Common myeloid progenitor, CD34-positive (primary cell): ENCODE measurements around the gene TPM3.

ENCODE experiments used
- CTCF ChIA-PET: fragments of 350-600 bp; sonication (Branson Sonifier 250); formaldehyde crosslinking; loops from one replicate; lab custom pipeline; 2021; ENCODE audit warnings: antibody characterized with exemption; lab: Charles Lee
- POLR2A ChIA-PET: fragments of 350-600 bp; sonication (Branson Sonifier 250); formaldehyde crosslinking; loops from one replicate; lab custom pipeline; 2021; ENCODE audit warnings: antibody characterized with exemption; lab: Charles Lee
- DNase-seq, 3 donors: peaks; one replicate each; pipeline versions ENCODE4 v3.0.0 to v3.0.0-alpha.2; 2013
- H3K27ac ChIP-seq, 2 experiments: 1 replicate in 1 of 2; 2 replicates in 1 of 2; pipeline ENCODE4 v1.7.0; 2013; ENCODE audit warnings: inconsistent platforms in 2 of 2, low read length in 2 of 2, mild to moderate bottlenecking in 2 of 2, low read depth in 1 of 2, moderate library complexity in 1 of 2; ENCODE audit not compliant: severe bottlenecking in 2 of 2, insufficient read depth in 1 of 2, poor library complexity in 1 of 2
- H3K27me3 ChIP-seq, 5 experiments: replicated peaks in 2 of 5; 1 replicate in 3 of 5; 2 replicates in 2 of 5; pipeline versions ENCODE4 v1.6.1 to v1.7.0; 2013; ENCODE audit warnings: low read length in 4 of 5, mild to moderate bottlenecking in 2 of 5, moderate library complexity in 2 of 5, inconsistent platforms in 1 of 5; ENCODE audit not compliant: insufficient read depth in 5 of 5, control insufficient read depth in 4 of 5
- H3K36me3 ChIP-seq, 4 experiments: 1 replicate in 2 of 4; 2 replicates in 2 of 4; pipeline versions ENCODE4 v1.6.1 to v1.7.0; 2013; ENCODE audit warnings: low read length in 3 of 4, control low read depth in 1 of 4, mild to moderate bottlenecking in 1 of 4; ENCODE audit not compliant: control insufficient read depth in 4 of 4, insufficient read depth in 4 of 4
- H3K4me1 ChIP-seq, 4 experiments: 1 replicate in 3 of 4; 2 replicates in 1 of 4; pipeline versions ENCODE4 v1.6.1 to v1.7.1; 2013; ENCODE audit warnings: low read length in 3 of 4, mild to moderate bottlenecking in 3 of 4, control low read depth in 1 of 4, inconsistent platforms in 1 of 4, moderate library complexity in 1 of 4; ENCODE audit not compliant: control insufficient read depth in 4 of 4, insufficient read depth in 4 of 4; ENCODE audit errors: control extremely low read depth in 1 of 4
- H3K4me3 ChIP-seq, 7 experiments: 1 replicate in 4 of 7; 2 replicates in 3 of 7; pipeline versions ENCODE4 v1.5.1 to v1.7.0; 2013; ENCODE audit warnings: mild to moderate bottlenecking in 7 of 7, low read length in 6 of 7, moderate library complexity in 6 of 7, inconsistent platforms in 2 of 7, low read depth in 2 of 7, control low read depth in 1 of 7; ENCODE audit not compliant: insufficient read depth in 4 of 7, control insufficient read depth in 1 of 7; ENCODE audit errors: extremely low read depth in 1 of 7
- H3K9me3 ChIP-seq, 5 experiments: 1 replicate in 4 of 5; 2 replicates in 1 of 5; pipeline versions ENCODE4 v1.6.1 to v1.7.1; 2013; ENCODE audit warnings: low read length in 4 of 5, mild to moderate bottlenecking in 2 of 5, inconsistent platforms in 1 of 5, low read depth in 1 of 5, moderate library complexity in 1 of 5; ENCODE audit not compliant: control insufficient read depth in 4 of 5, insufficient read depth in 2 of 5; ENCODE audit errors: control extremely low read depth in 1 of 5
- WGBS: methylation state at CpG from one replicate; pipeline ENCODE4 v1.1.5; 2013; ENCODE audit not compliant: insufficient coverage; 5-methylcytosine and 5-hydroxymethylcytosine counted together

TPM3 gene

GRCh38 chr1:154182344-154183045 lies 9.4 kb downstream of the TPM3 start:
- H3K36me3 ChIP-seq, result peaks cover 0 to 28% (median 5%) of the 10 kb centered on the region in 4 experiments
- ChIA-PET CTCF (interaction anchor here (1.0 to 2.9 kb wide), 4 partner anchors 13 to 36 kb away, joined by 3 to 9 read pairs (median 4); no protein-coding TSS in a partner anchor), POLR2A (interaction anchor here (0.6 to 1.6 kb wide), 9 partner anchors 9 to 314 kb away, joined by 3 to 8 read pairs (median 3); partner anchors contain the start of genes RAB13, RPS27, TPM3 and UBAP2L)
- 0% methylated on average over 24 of the region's 35 CpGs for WGBS
- H3K9me3 ChIP-seq, result no peaks in the 10 kb centered on the region
- DNase-seq, result peak; percentile 94 to 99 (median 98)
- peaks cover 39 to 63% (median 51%) of the 10 kb centered on the region in 4 experiments for H3K4me1 ChIP-seq
- peak overlapping the region; percentile 77 to 97 (median 89) for H3K4me3 ChIP-seq
- peak overlapping the region; percentile 82 to 91 for H3K27ac ChIP-seq
- H3K27me3 ChIP-seq, result no peaks in the 10 kb centered on the region

GRCh38 chr1:154181944-154182343 lies 10.0 kb downstream of the TPM3 start:
- ChIA-PET CTCF (interaction anchor here (1.0 to 2.9 kb wide), 3 partner anchors 18 to 37 kb away, joined by 3 to 9 read pairs (median 4); no protein-coding TSS in a partner anchor), POLR2A (interaction anchor here (0.6 to 1.6 kb wide), 7 partner anchors 8 to 196 kb away, joined by 3 to 8 read pairs (median 3); partner anchors contain the start of genes RAB13, RPS27, TPM3 and UBAP2L)
- no peak for DNase-seq
- Histone ChIP-seq H3K4me3 (peak overlapping the region; percentile 77 to 97 (median 89)), H3K27me3 (no peaks in the 10 kb centered on the region), H3K27ac (peak overlapping the region; percentile 82 to 91), H3K36me3 (peaks cover 0 to 33% (median 5%) of the 10 kb centered on the region in 4 experiments), H3K4me1 (peaks cover 45 to 68% (median 57%) of the 10 kb centered on the region in 4 experiments), H3K9me3 (no peaks in the 10 kb centered on the region)
- 0% methylated on average over 3 of the region's 6 CpGs for WGBS

GRCh38 chr1:154179946-154180687 lies 11.8 kb downstream of the TPM3 start:
- Histone ChIP-seq H3K27me3 (no peaks in the 10 kb centered on the region), H3K36me3 (peaks cover 0 to 48% (median 8%) of the 10 kb centered on the region in 4 experiments), H3K4me3 (peak overlapping the region in 6 of 7 experiments; percentile 34 to 97 (median 83)), H3K27ac (peak overlapping the region; percentile 49 to 91), H3K4me1 (peaks cover 56 to 83% (median 74%) of the 10 kb centered on the region in 4 experiments), H3K9me3 (no peaks in the 10 kb centered on the region)
- ChIA-PET CTCF (interaction anchor here (1.0 to 2.9 kb wide), 5 partner anchors 13 to 92 kb away, joined by 3 to 9 read pairs (median 3); no protein-coding TSS in a partner anchor), POLR2A (interaction anchor here (0.7 kb wide), 1 partner anchor 10 kb away, joined by 3 read pairs; no protein-coding TSS in a partner anchor)
- peak; percentile 57 to 82 (median 75) for DNase-seq
- 56% methylated on average over 2 of the region's 3 CpGs for WGBS

- no peak for DNase-seq
- peaks cover 56 to 82% (median 74%) of the 10 kb centered on the region in 4 experiments for H3K4me1 ChIP-seq
- ChIA-PET CTCF (interaction anchor here (1.1 to 2.2 kb wide), 6 partner anchors 12 to 406 kb away, joined by 3 to 4 read pairs (median 3); partner anchors contain the start of gene HAX1), POLR2A (interaction anchor here (0.5 kb wide), 1 partner anchor 54 kb away, joined by 4 read pairs; no protein-coding TSS in a partner anchor)
- WGBS, result 91% methylated on average over 4 of the region's 10 CpGs
- H3K27me3 ChIP-seq, result no peaks in the 10 kb centered on the region
- H3K27ac ChIP-seq, result peak overlapping the region; percentile 48 to 91
- H3K9me3 ChIP-seq, result no peaks in the 10 kb centered on the region
- peaks cover 0 to 55% (median 14%) of the 10 kb centered on the region in 4 experiments for H3K36me3 ChIP-seq
- peak overlapping the region in 6 of 7 experiments; percentile 10 to 97 (median 83) for H3K4me3 ChIP-seq
Observed at GRCh38 chr1:154178911-154179811, 12.7 kb downstream of the TPM3 start.

GRCh38 chr1:154178013-154178412 lies 13.9 kb downstream of the TPM3 start:
- Histone ChIP-seq H3K4me3 (peak overlapping the region in 6 of 7 experiments; percentile 27 to 97 (median 64)), H3K27me3 (no peaks in the 10 kb centered on the region), H3K27ac (peak overlapping the region; percentile 48 to 91), H3K36me3 (peaks cover 1 to 57% (median 20%) of the 10 kb centered on the region in 4 experiments), H3K9me3 (no peaks in the 10 kb centered on the region), H3K4me1 (peaks cover 56 to 73% (median 66%) of the 10 kb centered on the region in 4 experiments)
- ChIA-PET CTCF (interaction anchor here (1.4 to 2.2 kb wide), 4 partner anchors 9 to 405 kb away, joined by 3 to 4 read pairs (median 4); partner anchors contain the start of gene HAX1), POLR2A (interaction anchor here (0.6 to 1.5 kb wide), 2 partner anchors 9 to 23 kb away, joined by 3 to 4 read pairs; partner anchors contain the start of gene NUP210L)
- DNase-seq, result peak in 2 of 3 donors; percentile 71 to 83
- 0% methylated on average over 2 of the region's 2 CpGs for WGBS
